ENCODE results near the gene ZSCAN18.

Gene ZSCAN18

GRCh38 chr19:58128041-58128685, 30.1 kb upstream of the ZSCAN18 start:
- no peak for ATAC-seq (ENCODE audit: low read depth)
- H3K27ac ChIP-seq (ENCODE audit: poor library complexity, severe bottlenecking), result no peak overlapping the region
- TF ChIP-seq CTCF (IDR thresholded peaks at IDR 0.05; ENCODE audit: poor library complexity, severe bottlenecking), result no peak
- H3K4me3 ChIP-seq (ENCODE audit: severe bottlenecking), result no peak overlapping the region
- H3K4me1 ChIP-seq (ENCODE audit: insufficient read depth, poor library complexity, severe bottlenecking), result no peaks in the 10 kb centered on the region
- H3K27me3 ChIP-seq (ENCODE audit: insufficient read depth, poor library complexity, severe bottlenecking), result no peaks in the 10 kb centered on the region
- peaks cover 43% of the 10 kb centered on the region for H3K36me3 ChIP-seq (ENCODE audit: low read depth)
- peaks cover 59% of the 10 kb centered on the region for H3K9me3 ChIP-seq (ENCODE audit: severe bottlenecking)
- no peak for DNase-seq (ENCODE audit: low spot score)

DNA sequence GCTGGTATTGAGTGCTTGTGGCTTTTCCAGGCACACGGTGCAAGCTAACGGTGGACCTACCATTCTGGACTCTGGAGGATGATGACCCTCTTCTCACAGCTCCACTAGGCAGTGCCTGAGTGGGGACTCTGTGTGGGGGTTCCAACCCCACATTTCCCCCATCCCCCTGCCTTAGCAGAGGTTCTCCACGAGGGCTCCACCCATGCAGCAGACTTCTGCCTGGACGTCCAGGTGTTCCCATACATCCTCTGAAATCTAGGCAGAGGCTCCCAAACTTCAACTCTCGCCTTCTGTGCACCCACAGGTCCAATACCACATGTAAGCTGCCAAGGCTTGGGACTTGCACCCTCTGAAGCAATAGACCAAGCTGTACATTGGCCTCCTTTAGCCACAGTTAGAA, 25.3 kb upstream of the ZSCAN18 start:
- Histone ChIP-seq H3K27ac (ENCODE audit: poor library complexity, severe bottlenecking) (no peak overlapping the region), H3K4me3 (ENCODE audit: severe bottlenecking) (no peak overlapping the region), H3K9me3 (ENCODE audit: severe bottlenecking) (peaks cover 55% of the 10 kb centered on the region), H3K36me3 (ENCODE audit: low read depth) (peaks cover 9% of the 10 kb centered on the region), H3K27me3 (ENCODE audit: insufficient read depth, poor library complexity, severe bottlenecking) (no peaks in the 10 kb centered on the region), H3K4me1 (ENCODE audit: insufficient read depth, poor library complexity, severe bottlenecking) (no peaks in the 10 kb centered on the region)
- DNase-seq (ENCODE audit: low spot score), result no peak
- no peak for TF ChIP-seq CTCF (IDR thresholded peaks at IDR 0.05; ENCODE audit: poor library complexity, severe bottlenecking)
- no peak for ATAC-seq (ENCODE audit: low read depth)

GRCh38 chr19:58118979-58119733, 21.1 kb upstream of the ZSCAN18 start:
- no peaks in the 10 kb centered on the region for H3K27me3 ChIP-seq (ENCODE audit: insufficient read depth, poor library complexity, severe bottlenecking)
- H3K36me3 ChIP-seq (ENCODE audit: low read depth), result no peaks in the 10 kb centered on the region
- H3K9me3 ChIP-seq (ENCODE audit: severe bottlenecking), result peaks cover 24% of the 10 kb centered on the region
- H3K4me3 ChIP-seq (ENCODE audit: severe bottlenecking), result no peak overlapping the region
- DNase-seq (ENCODE audit: low spot score), result no peak
- no peak for TF ChIP-seq CTCF (IDR thresholded peaks at IDR 0.05; ENCODE audit: poor library complexity, severe bottlenecking)
- no peaks in the 10 kb centered on the region for H3K4me1 ChIP-seq (ENCODE audit: insufficient read depth, poor library complexity, severe bottlenecking)
- H3K27ac ChIP-seq (ENCODE audit: poor library complexity, severe bottlenecking), result no peak overlapping the region
- ATAC-seq (ENCODE audit: low read depth), result no peak

DNA sequence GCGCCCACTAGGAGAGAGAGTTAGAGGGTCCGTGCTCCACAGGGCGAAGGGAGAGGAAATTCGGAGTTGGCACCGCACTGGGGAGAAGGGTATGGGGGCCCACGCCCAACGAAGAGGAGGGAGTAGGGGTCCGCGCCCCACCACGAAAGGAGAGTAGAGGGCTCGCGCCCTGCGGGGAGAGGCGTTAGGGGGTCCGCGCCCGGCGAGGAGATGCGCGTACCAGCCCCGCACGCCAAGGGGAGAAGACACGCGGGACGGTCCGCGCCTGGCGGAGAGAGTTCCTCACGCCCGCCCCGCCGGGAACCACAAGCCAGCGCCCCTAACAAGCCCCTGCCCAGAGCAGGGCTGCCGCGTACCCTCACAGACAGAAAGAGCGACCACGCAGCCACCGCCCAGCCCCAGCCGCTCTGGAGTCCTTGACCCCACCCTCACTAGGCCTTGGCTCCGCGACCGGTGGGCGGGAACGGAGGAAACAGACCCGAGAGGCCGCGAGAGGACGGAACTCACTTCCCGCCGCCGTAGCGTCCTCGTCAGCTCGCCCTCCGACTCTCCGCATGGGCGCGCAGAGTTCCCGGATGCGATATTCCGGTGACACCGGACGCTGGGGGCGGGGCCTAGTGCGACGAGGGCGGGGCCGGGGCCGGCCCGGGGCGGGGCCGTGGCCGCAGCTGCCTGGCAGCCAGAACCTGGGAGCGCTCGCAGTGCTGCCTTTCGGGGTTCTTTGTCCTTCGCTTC, 20.0 kb upstream of the ZSCAN18 start:
- H3K9me3 ChIP-seq (ENCODE audit: severe bottlenecking), result peaks cover 20% of the 10 kb centered on the region
- H3K4me3 ChIP-seq (ENCODE audit: severe bottlenecking), result no peak overlapping the region
- no peaks in the 10 kb centered on the region for H3K4me1 ChIP-seq (ENCODE audit: insufficient read depth, poor library complexity, severe bottlenecking)
- H3K27ac ChIP-seq (ENCODE audit: poor library complexity, severe bottlenecking), result no peak overlapping the region
- H3K27me3 ChIP-seq (ENCODE audit: insufficient read depth, poor library complexity, severe bottlenecking), result no peaks in the 10 kb centered on the region
- H3K36me3 ChIP-seq (ENCODE audit: low read depth), result no peaks in the 10 kb centered on the region
- DNase-seq (ENCODE audit: low spot score), result no peak
- no peak for ATAC-seq (ENCODE audit: low read depth)
- TF ChIP-seq CTCF (IDR thresholded peaks at IDR 0.05; ENCODE audit: poor library complexity, severe bottlenecking), result no peak

Data from RWPE2 (cell line).